Stimulated activated CD4-positive, alpha-beta T cell treated with anti-CD3 and anti-CD28 coated beads, TNF-alpha, amount 100 ng/mL, for 1 hour (primary cell): ENCODE results near the gene NR2F6.
A peak's percentile ranks its signal among the peaks of the same experiment; 100 is the strongest.

Experiments
- DNase-seq, 3 donors: peaks; one replicate each; pipeline ENCODE4 v3.0.0-alpha.2; 2020; ENCODE audit warnings: low read depth in 3 of 3, low spot score in 1 of 3

Gene NR2F6

GRCh38 chr19:17264641-17264979, 18.9 kb upstream of the NR2F6 start, which contains the start of gene USHBP1:
USHBP1 (minus strand) TSS chr19:17264745; CDS start chr19:17264299, 446 bp downstream.
- no peak for DNase-seq

- DNase-seq, result no peak
Measured at GRCh38 chr19:17263712-17264640, 18.3 kb upstream of the NR2F6 start.

- no peak for DNase-seq
Measured at GRCh38 chr19:17262557-17262956, 16.8 kb upstream of the NR2F6 start.

- DNase-seq, result peak; percentile 77 to 88 (median 81)
Measured at GRCh38 chr19:17260842-17261325, 15.2 kb upstream of the NR2F6 start.

- DNase-seq, result no peak
Measured at GRCh38 chr19:17259934-17260333, 14.2 kb upstream of the NR2F6 start.

GRCh38 chr19:17259118-17259780, 13.5 kb upstream of the NR2F6 start:
- no peak for DNase-seq

- no peak for DNase-seq
Measured at GRCh38 chr19:17256130-17256529, 10.4 kb upstream of the NR2F6 start.

GRCh38 chr19:17255150-17255621, 9.5 kb upstream of the NR2F6 start:
- no peak for DNase-seq

- no peak for DNase-seq
Measured at GRCh38 chr19:17254636-17255035, 8.9 kb upstream of the NR2F6 start.

GRCh38 chr19:17249887-17250548, 4.3 kb upstream of the NR2F6 start:
- no peak for DNase-seq

- no peak for DNase-seq
Measured at GRCh38 chr19:17248011-17248776, 2.5 kb upstream of the NR2F6 start.

- DNase-seq, result no peak
Measured at GRCh38 chr19:17246681-17247425, 1.1 kb upstream of the NR2F6 start.

- no peak for DNase-seq
Measured at GRCh38 chr19:17244618-17245534, 843 bp downstream of the NR2F6 start.

GRCh38 chr19:17243830-17244617, 1.7 kb downstream of the NR2F6 start:
- no peak for DNase-seq

GRCh38 chr19:17243211-17243829, 2.4 kb downstream of the NR2F6 start:
- no peak for DNase-seq

GRCh38 chr19:17242431-17243208, 3.1 kb downstream of the NR2F6 start:
- DNase-seq, result no peak

- DNase-seq, result no peak
Measured at GRCh38 chr19:17240826-17241399, 4.8 kb downstream of the NR2F6 start.
